Kidney (tissue), 14 donors: ENCODE measurements around the gene EXOC3. TPM values are rescaled to one million over a fixed set of nuclear protein-coding genes. Genes with fewer than 3 reads are reported as not detected.

Source experiments
- DNase-seq, 5 donors: peaks; one replicate each; pipeline ENCODE4 v3.0.0-alpha.2; 2013 to 2020
- FAIRE-seq: peaks from 2 replicates; lab custom pipeline; 2012; peaks lifted over from hg19 to GRCh38; lab: Jason Lieb, UNC
- H3K27ac ChIP-seq, 2 donors: one replicate each; pipeline ENCODE4 v1.7.0; 2013; ENCODE audit warnings: low read depth in 2 of 2, low read length in 2 of 2, inconsistent platforms in 1 of 2
- H3K27me3 ChIP-seq: one replicate; pipeline ENCODE4 v1.7.1; 2013; ENCODE audit warnings: low read length, inconsistent platforms; ENCODE audit not compliant: control insufficient read depth, insufficient read depth
- H3K36me3 ChIP-seq, 3 donors: one replicate each; pipeline versions ENCODE4 v1.7.0 to v1.7.1; 2013; ENCODE audit warnings: low read length in 3 of 3, control low read depth in 1 of 3, inconsistent platforms in 1 of 3; ENCODE audit not compliant: insufficient read depth in 3 of 3, control insufficient read depth in 2 of 3
- H3K4me1 ChIP-seq, 3 donors: one replicate each; pipeline versions ENCODE4 v1.7.0 to v1.7.1; 2013; ENCODE audit warnings: low read length in 3 of 3, inconsistent platforms in 1 of 3, low read depth in 1 of 3; ENCODE audit not compliant: control insufficient read depth in 2 of 3, insufficient read depth in 2 of 3
- H3K4me3 ChIP-seq, 3 donors: one replicate each; pipeline versions ENCODE4 v1.7.0 to v1.8.1; 2013; ENCODE audit warnings: low read length in 3 of 3, control low read depth in 1 of 3, inconsistent platforms in 1 of 3
- H3K9ac ChIP-seq, 3 donors: one replicate each; pipeline versions ENCODE4 v1.7.0 to v1.7.1; 2013; ENCODE audit warnings: low read length in 3 of 3, control low read depth in 1 of 3, inconsistent platforms in 1 of 3
- H3K9me3 ChIP-seq, 3 donors: one replicate each; pipeline versions ENCODE4 v1.7.0 to v1.7.1; 2013; ENCODE audit warnings: low read length in 3 of 3, control low read depth in 1 of 3, inconsistent platforms in 1 of 3; ENCODE audit not compliant: control insufficient read depth in 2 of 3, insufficient read depth in 1 of 3
- intact Hi-C: fragments of 100-400 bp; cut with DNase I; formaldehyde crosslinking; loops from one replicate; pipeline ENCODE4 v1.11.1; 2022
- polyA plus RNA-seq: library from polyadenylated mRNA; stranded (reverse); fragments of 350-450 nt; fragmentation: Illumina TruSeq; extraction: RNeasy Lipid Tissue Mini Kit (QIAGEN cat#74804); gene quantifications from one replicate; pipeline ENCODE4 v1.2.3, GENCODE V29; 2014; ENCODE audit warnings: low read depth, low replicate concordance; ENCODE audit not compliant: insufficient read depth
- total RNA-seq: library from RNA; stranded (reverse); fragmentation: NEBNext Ultra II Directional; extraction: Animal tissue kit (Norgen Biotek cat#: 25700); gene quantifications from one replicate; pipeline ENCODE4 v1.2.1, GENCODE V29; 2021
- TF ChIP-seq, protein P1 (sequence below): IDR thresholded peaks from 3 replicates; pipeline ENCODE4 v1.5.1; 2012; ENCODE audit warnings: mild to moderate bottlenecking, moderate library complexity, borderline replicate concordance; ENCODE audit not compliant: insufficient read depth; ENCODE audit errors: extremely low read depth
- donor health status: control.
- donor health status: control.
- donor health status: control.
- donor health status: control.
- donor health status: control.
- donor health status: DM: yes; HTN: yes; CAD: no.
- donor health status: Normal renal cell carcinoma (clear cell type).

EXOC3 gene
- total and polyA plus RNA-seq, 2 donors from 2014 or later, result 40.5 to 71.5 TPM

DNA sequence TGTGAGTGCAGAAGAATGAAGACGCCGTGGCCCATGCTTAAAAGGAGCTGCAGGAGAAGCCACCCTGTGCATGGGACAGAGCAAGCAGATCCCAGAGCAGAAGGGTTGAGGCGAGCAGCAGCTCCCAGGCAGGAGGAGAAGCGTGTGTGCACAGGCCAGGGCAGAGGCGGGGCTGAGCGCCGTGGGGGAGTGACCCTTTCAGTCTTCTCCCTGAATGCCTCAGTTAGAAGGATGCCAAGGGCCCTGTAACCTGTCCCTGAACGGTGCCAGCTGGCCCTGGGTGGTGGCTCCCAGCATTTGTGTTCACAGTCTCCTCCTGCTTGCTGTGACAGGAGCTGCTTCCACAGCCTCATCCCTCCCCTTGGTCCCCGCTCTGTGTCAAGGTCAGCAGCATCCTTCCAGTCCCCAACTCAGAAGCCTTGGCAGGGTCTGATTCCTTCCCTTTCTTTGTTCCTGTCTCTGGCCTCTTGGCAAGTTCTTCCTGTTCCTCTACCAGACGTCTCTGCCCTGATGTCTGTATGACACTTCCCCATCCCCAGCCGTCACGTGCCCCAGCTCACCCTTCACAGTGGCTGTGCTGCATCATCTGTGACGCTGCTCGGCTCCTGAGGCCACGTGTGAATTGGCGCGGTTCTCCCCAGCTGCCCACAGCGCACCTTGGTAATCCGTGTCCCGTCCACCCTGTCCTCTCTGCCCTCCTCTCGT, 5.2 kb downstream of the EXOC3 start:
- TF ChIP-seq, protein P1, sequence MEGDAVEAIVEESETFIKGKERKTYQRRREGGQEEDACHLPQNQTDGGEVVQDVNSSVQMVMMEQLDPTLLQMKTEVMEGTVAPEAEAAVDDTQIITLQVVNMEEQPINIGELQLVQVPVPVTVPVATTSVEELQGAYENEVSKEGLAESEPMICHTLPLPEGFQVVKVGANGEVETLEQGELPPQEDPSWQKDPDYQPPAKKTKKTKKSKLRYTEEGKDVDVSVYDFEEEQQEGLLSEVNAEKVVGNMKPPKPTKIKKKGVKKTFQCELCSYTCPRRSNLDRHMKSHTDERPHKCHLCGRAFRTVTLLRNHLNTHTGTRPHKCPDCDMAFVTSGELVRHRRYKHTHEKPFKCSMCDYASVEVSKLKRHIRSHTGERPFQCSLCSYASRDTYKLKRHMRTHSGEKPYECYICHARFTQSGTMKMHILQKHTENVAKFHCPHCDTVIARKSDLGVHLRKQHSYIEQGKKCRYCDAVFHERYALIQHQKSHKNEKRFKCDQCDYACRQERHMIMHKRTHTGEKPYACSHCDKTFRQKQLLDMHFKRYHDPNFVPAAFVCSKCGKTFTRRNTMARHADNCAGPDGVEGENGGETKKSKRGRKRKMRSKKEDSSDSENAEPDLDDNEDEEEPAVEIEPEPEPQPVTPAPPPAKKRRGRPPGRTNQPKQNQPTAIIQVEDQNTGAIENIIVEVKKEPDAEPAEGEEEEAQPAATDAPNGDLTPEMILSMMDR, result no peak
- H3K9ac ChIP-seq, result no peak overlapping the region
- peaks cover 16 to 31% (median 31%) of the 10 kb centered on the region in 3 donors for H3K36me3 ChIP-seq
- intact Hi-C loops, result loop anchor here (10.0 kb wide), 1 partner anchor 457 kb away; no protein-coding TSS in a partner anchor
- no peak overlapping the region for H3K4me3 ChIP-seq
- FAIRE-seq, result no peak
- peaks cover 2 to 10% (median 3%) of the 10 kb centered on the region in 3 donors for H3K9me3 ChIP-seq
- no peaks in the 10 kb centered on the region for H3K27me3 ChIP-seq
- H3K4me1 ChIP-seq, result peaks cover 0 to 10% (median 0%) of the 10 kb centered on the region in 3 donors
- peak in 2 of 5 donors; percentile 23 to 82 for DNase-seq
- no peak overlapping the region for H3K27ac ChIP-seq

DNA sequence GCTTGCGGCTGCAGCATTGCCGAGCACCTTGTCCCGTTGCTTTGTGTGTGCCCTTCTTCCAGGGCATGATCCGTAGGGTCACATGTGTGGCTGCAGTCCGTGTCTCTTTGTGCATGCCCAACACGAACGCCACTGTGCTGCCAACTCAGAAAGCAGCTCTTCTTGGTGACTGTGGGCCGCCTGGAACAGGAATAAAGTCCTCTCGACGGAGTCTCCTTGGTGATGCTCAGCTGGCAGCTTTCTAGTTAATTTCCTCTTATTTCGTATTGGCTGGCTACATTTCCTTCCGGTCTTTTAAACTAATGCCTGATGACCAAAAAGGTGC, 5.8 kb downstream of the EXOC3 start:
- FAIRE-seq (no peak), DNase-seq (no peak)
- no peak overlapping the region for H3K9ac ChIP-seq
- H3K27ac ChIP-seq, result no peak overlapping the region
- TF ChIP-seq, protein P1, result no peak
- H3K4me3 ChIP-seq, result no peak overlapping the region
- H3K36me3 ChIP-seq, result peaks cover 18 to 36% (median 36%) of the 10 kb centered on the region in 3 donors
- peaks cover 2 to 10% (median 3%) of the 10 kb centered on the region in 3 donors for H3K9me3 ChIP-seq
- intact Hi-C loops, result loop anchor here (10.0 kb wide), 1 partner anchor 456 kb away; no protein-coding TSS in a partner anchor
- H3K4me1 ChIP-seq, result peaks cover 0 to 6% (median 0%) of the 10 kb centered on the region in 3 donors
- H3K27me3 ChIP-seq, result no peaks in the 10 kb centered on the region

DNA sequence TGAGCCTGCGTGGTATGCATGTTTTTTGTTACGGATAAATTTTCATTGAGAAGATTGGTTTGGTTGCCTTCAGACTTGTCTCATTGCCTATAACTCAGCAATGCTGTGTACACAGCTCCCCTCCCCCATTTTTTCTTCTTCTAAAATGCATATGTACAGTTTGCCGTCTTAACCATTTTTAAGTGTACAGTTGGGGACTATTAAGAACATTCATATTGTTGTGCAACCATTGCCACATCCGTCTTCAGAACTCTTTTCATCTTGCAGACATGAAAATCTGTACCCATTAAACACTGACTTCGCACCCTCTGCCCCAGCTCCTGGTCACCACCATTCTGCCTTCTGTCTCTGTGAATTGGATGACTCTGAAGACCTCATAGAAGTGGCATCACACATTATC, 6.2 kb downstream of the EXOC3 start:
- H3K4me1 ChIP-seq, result peaks cover 0 to 2% (median 0%) of the 10 kb centered on the region in 3 donors
- no peaks in the 10 kb centered on the region for H3K27me3 ChIP-seq
- H3K36me3 ChIP-seq, result peaks cover 20 to 38% (median 38%) of the 10 kb centered on the region in 3 donors
- intact Hi-C loops, result loop anchor here (10.0 kb wide), 1 partner anchor 456 kb away; no protein-coding TSS in a partner anchor
- H3K4me3 ChIP-seq, result no peak overlapping the region
- H3K9me3 ChIP-seq, result peaks cover 2 to 10% (median 3%) of the 10 kb centered on the region in 3 donors
- TF ChIP-seq, protein P1, result no peak
- H3K9ac ChIP-seq, result no peak overlapping the region
- no peak overlapping the region for H3K27ac ChIP-seq
- no peak for DNase-seq
- no peak for FAIRE-seq
